Measurements from ENCODE around the gene RNF125.

Gene RNF125

DNA sequence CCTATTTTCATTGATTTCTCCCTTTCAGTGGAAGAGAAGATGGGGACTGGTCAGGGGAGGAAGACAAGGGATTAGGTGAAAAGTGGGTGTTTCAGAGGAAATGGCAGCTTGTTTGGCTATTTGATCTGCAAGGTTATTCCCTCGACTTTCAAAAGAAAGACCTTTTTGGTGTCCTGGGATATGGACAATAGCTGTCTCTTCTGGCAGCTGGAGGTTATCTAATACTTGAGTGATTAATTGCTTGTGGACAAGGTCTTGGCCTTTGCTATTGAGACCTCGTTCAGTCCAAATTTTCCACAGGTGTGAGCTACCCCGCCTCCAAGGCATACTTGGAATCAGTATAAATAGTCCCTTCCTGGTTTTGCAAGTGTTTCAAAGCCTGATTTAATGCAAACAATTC lies 42.4 kb upstream of the RNF125 start:
- TF ChIP-seq, protein P1, sequence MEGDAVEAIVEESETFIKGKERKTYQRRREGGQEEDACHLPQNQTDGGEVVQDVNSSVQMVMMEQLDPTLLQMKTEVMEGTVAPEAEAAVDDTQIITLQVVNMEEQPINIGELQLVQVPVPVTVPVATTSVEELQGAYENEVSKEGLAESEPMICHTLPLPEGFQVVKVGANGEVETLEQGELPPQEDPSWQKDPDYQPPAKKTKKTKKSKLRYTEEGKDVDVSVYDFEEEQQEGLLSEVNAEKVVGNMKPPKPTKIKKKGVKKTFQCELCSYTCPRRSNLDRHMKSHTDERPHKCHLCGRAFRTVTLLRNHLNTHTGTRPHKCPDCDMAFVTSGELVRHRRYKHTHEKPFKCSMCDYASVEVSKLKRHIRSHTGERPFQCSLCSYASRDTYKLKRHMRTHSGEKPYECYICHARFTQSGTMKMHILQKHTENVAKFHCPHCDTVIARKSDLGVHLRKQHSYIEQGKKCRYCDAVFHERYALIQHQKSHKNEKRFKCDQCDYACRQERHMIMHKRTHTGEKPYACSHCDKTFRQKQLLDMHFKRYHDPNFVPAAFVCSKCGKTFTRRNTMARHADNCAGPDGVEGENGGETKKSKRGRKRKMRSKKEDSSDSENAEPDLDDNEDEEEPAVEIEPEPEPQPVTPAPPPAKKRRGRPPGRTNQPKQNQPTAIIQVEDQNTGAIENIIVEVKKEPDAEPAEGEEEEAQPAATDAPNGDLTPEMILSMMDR (IDR thresholded peaks at IDR 0.05; ENCODE audit: borderline replicate concordance, extremely low read depth, low read length, poor library complexity, severe bottlenecking): no peak
- TF ChIP-seq EZH2 (IDR thresholded peaks at IDR 0.05; ENCODE audit: borderline replicate concordance, low read depth, low read length, severe bottlenecking): no peak
- Histone ChIP-seq H2AFZ (ENCODE audit: low read depth, low read length) (no peak overlapping the region), H3K9me3 (ENCODE audit: insufficient read depth, low read length, severe bottlenecking) (peaks cover 38% of the 10 kb centered on the region), H3K9ac (ENCODE audit: low read depth, low read length) (no peak overlapping the region), H3K4me2 (ENCODE audit: insufficient read depth, low read length) (no peak overlapping the region), H3K27ac (ENCODE audit: low read length) (no peak overlapping the region), H3K79me2 (ENCODE audit: insufficient read depth, low read length) (no peaks in the 10 kb centered on the region), H3K4me1 (ENCODE audit: insufficient read depth, low read length) (no peaks in the 10 kb centered on the region), H3K36me3 (ENCODE audit: insufficient read depth, low read length) (no peaks in the 10 kb centered on the region), H3K27me3 (ENCODE audit: insufficient read depth, low read length, poor library complexity) (no peaks in the 10 kb centered on the region), H4K20me1 (ENCODE audit: insufficient read depth, low read length) (no peaks in the 10 kb centered on the region), H3K4me3 (ENCODE audit: low read depth in 1 of 2, low read length in 2 of 2) (no peak overlapping the region)
- ATAC-seq (ENCODE audit: insufficient read depth, low read depth) (no peak), DNase-seq (no peak)

DNA sequence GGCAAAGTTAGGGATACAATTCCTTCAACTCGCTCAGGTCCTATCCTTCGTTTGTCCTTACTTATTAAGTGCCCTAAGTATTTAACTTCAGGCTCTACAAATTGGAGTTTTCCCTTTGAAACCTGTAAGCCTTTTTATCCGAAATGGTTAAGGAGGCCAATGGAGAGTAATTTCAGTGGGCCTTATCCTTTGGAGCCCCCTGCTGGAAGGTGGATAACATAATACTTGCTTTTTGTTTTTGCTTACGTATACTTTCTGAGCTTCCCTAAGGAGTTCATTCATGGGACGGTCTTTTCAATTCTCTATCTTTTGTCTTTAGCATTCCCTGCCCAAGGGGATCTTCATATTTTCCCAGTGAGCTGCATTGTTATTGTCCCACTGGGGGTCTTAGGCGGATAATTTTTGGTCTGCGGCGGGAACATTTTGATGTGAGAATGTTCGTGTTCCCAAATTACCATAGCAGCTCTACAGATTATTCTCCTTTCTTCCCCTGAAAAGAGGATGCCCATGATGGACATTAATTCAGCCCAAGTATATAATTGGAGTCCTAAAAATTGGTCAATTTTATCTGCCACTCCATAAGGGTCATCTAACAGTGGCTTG lies 41.3 kb upstream of the RNF125 start:
- peaks cover 37% of the 10 kb centered on the region for H3K9me3 ChIP-seq (ENCODE audit: insufficient read depth, low read length, severe bottlenecking)
- H2AFZ ChIP-seq (ENCODE audit: low read depth, low read length): no peak overlapping the region
- no peak overlapping the region for H3K4me3 ChIP-seq (ENCODE audit: low read depth in 1 of 2, low read length in 2 of 2)
- H3K9ac ChIP-seq (ENCODE audit: low read depth, low read length): no peak overlapping the region
- no peaks in the 10 kb centered on the region for H3K4me1 ChIP-seq (ENCODE audit: insufficient read depth, low read length)
- ATAC-seq (ENCODE audit: insufficient read depth, low read depth) (no peak), DNase-seq (peak; percentile 27)
- H3K79me2 ChIP-seq (ENCODE audit: insufficient read depth, low read length): no peaks in the 10 kb centered on the region
- H3K27ac ChIP-seq (ENCODE audit: low read length): no peak overlapping the region
- no peaks in the 10 kb centered on the region for H4K20me1 ChIP-seq (ENCODE audit: insufficient read depth, low read length)
- H3K4me2 ChIP-seq (ENCODE audit: insufficient read depth, low read length): no peak overlapping the region
- no peaks in the 10 kb centered on the region for H3K36me3 ChIP-seq (ENCODE audit: insufficient read depth, low read length)
- TF ChIP-seq, protein P1 (IDR thresholded peaks at IDR 0.05; ENCODE audit: borderline replicate concordance, extremely low read depth, low read length, poor library complexity, severe bottlenecking): peak; percentile 62
- no peak for TF ChIP-seq EZH2 (IDR thresholded peaks at IDR 0.05; ENCODE audit: borderline replicate concordance, low read depth, low read length, severe bottlenecking)
- no peaks in the 10 kb centered on the region for H3K27me3 ChIP-seq (ENCODE audit: insufficient read depth, low read length, poor library complexity)

DNA sequence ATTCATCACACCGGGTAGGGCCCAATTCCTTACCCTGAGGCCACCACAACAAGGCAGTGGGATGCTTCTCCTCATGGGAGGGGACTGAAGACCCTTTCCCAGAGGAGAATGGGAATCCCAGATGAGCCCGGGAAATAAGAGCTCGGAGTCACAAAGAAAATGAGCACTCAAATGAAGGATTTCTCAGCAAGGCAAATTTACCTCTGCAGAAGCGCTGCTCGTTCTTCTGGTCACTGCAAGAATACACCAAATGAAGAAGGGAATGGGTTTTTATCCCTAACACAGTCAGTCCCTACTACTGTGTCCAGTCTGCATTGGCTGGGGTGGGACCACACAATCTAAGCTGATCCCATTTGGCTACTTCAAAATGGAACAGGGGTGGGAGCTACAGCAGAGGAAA lies 40.0 kb upstream of the RNF125 start:
- Histone ChIP-seq H3K4me3 (ENCODE audit: low read depth in 1 of 2, low read length in 2 of 2) (no peak overlapping the region), H3K9ac (ENCODE audit: low read depth, low read length) (no peak overlapping the region), H3K4me2 (ENCODE audit: insufficient read depth, low read length) (no peak overlapping the region), H4K20me1 (ENCODE audit: insufficient read depth, low read length) (no peaks in the 10 kb centered on the region), H3K27me3 (ENCODE audit: insufficient read depth, low read length, poor library complexity) (no peaks in the 10 kb centered on the region), H3K9me3 (ENCODE audit: insufficient read depth, low read length, severe bottlenecking) (peaks cover 27% of the 10 kb centered on the region), H3K4me1 (ENCODE audit: insufficient read depth, low read length) (peaks cover 6% of the 10 kb centered on the region), H3K27ac (ENCODE audit: low read length) (no peak overlapping the region), H2AFZ (ENCODE audit: low read depth, low read length) (no peak overlapping the region), H3K79me2 (ENCODE audit: insufficient read depth, low read length) (no peaks in the 10 kb centered on the region), H3K36me3 (ENCODE audit: insufficient read depth, low read length) (no peaks in the 10 kb centered on the region)
- no peak for TF ChIP-seq EZH2 (IDR thresholded peaks at IDR 0.05; ENCODE audit: borderline replicate concordance, low read depth, low read length, severe bottlenecking)
- TF ChIP-seq, protein P1 (IDR thresholded peaks at IDR 0.05; ENCODE audit: borderline replicate concordance, extremely low read depth, low read length, poor library complexity, severe bottlenecking): no peak
- ATAC-seq (ENCODE audit: insufficient read depth, low read depth) (no peak), DNase-seq (no peak)
